HCT116 (cell line): ENCODE data around the gene ZNF304. TPM values are rescaled to one million over a fixed set of nuclear protein-coding genes. Genes with fewer than 3 reads are reported as not detected.

Experiments used
- ATAC-seq: fragments of 200-7000 bp; cut with Tn5 transposase; 2 replicates; pipeline ENCODE4 v1.9.1; 2020; ENCODE audit warnings: mild to moderate bottlenecking, moderate library complexity
- BruUV-seq: library from RNA; stranded (reverse); fragments of 400-500 nt; replicated peaks from 2 replicates; lab custom pipeline; 2021; lab: Mats Ljungman, UMichigan
- CTCF ChIA-PET: fragments of 300-600 bp; sonication (Branson Sonifier 250); formaldehyde crosslinking; loops from one replicate; lab custom pipeline; 2021; ENCODE audit warnings: antibody characterized with exemption; lab: Charles Lee
- POLR2A ChIA-PET: fragments of 300-600, 350-600 bp; sonication (Branson Sonifier 250); formaldehyde crosslinking; loops from one replicate; lab custom pipeline; 2021; ENCODE audit warnings: antibody characterized with exemption; lab: Charles Lee
- RAD21 ChIA-PET, 2 experiments: fragments of 300-600 bp; sonication (Branson Sonifier 250); formaldehyde crosslinking; loops; one replicate each; lab custom pipeline; 2023; ENCODE audit warnings: low total read pairs in 2 of 2; ENCODE audit not compliant: uncharacterized antibody in 2 of 2, unreplicated experiment in 2 of 2, low non-redundant PET in 1 of 2; lab: Charles Lee
- DNase-seq: peaks from one replicate; pipeline ENCODE4 v3.0.0-alpha.2; 2010; ENCODE audit warnings: low read depth, low spot score
- H2AFZ ChIP-seq: fragments of 200-600 bp; shearing (Covaris generic), sonication (generic); 2 replicates; pipeline ENCODE4 v1.6.1; 2017; ENCODE audit warnings: low read depth, mixed run types, mixed read lengths, antibody characterized with exemption, low read length; ENCODE audit not compliant: poor library complexity, severe bottlenecking
- H3K27ac ChIP-seq: 2 replicates; pipeline ENCODE4 v1.5.1; 2012; ENCODE audit warnings: low read depth, low read length
- H3K27me3 ChIP-seq: fragments of 200-600 bp; sonication (generic); 2 replicates; pipeline ENCODE4 v1.6.1; 2016; ENCODE audit warnings: mixed run types, low read length, mixed read lengths; ENCODE audit not compliant: insufficient read depth
- H3K36me3 ChIP-seq, 2 experiments: fragments of 200-500 bp in 1 of 2; fragments of 200-600 bp in 1 of 2; sonication (Bioruptor generic) in 1 of 2; sonication (generic) in 1 of 2; 2 replicates each; pipeline versions ENCODE4 v1.5.1 to v1.6.1; 2014 to 2016; ENCODE audit warnings: low read length in 2 of 2, inconsistent platforms in 1 of 2, mixed read lengths in 1 of 2, mixed run types in 1 of 2; ENCODE audit not compliant: insufficient read depth in 2 of 2, control insufficient read depth in 1 of 2
- H3K4me1 ChIP-seq, 2 experiments: fragments of 200-600 bp in 1 of 2; sonication (generic) in 1 of 2; 2 replicates each; pipeline versions ENCODE4 v1.5.1 to v1.6.1; 2012 to 2017; ENCODE audit warnings: low read length in 2 of 2, inconsistent platforms in 1 of 2, mild to moderate bottlenecking in 1 of 2, mixed read lengths in 1 of 2, mixed run types in 1 of 2, moderate library complexity in 1 of 2; ENCODE audit not compliant: insufficient read depth in 2 of 2, control insufficient read depth in 1 of 2
- H3K4me2 ChIP-seq: fragments of 200-600 bp; sonication (generic); 2 replicates; pipeline ENCODE4 v1.6.1; 2017; ENCODE audit warnings: mixed run types, low read length, mixed read lengths
- H3K4me3 ChIP-seq, 2 experiments: fragments of 200-600 bp in 1 of 2; sonication (generic) in 1 of 2; replicated peaks in 1 of 2; 2 replicates each; pipeline ENCODE4 v1.5.1; 2011 to 2016; ENCODE audit warnings: low read length in 2 of 2, control low read depth in 1 of 2, low read depth in 1 of 2, mild to moderate bottlenecking in 1 of 2, mixed read lengths in 1 of 2, mixed run types in 1 of 2
- H3K79me2 ChIP-seq: fragments of 200-600 bp; sonication (generic); 2 replicates; pipeline ENCODE4 v1.6.1; 2017; ENCODE audit warnings: mild to moderate bottlenecking, mixed run types, low read length, moderate library complexity, mixed read lengths; ENCODE audit not compliant: insufficient read depth
- H3K9ac ChIP-seq: fragments of 200-600 bp; sonication (generic); 2 replicates; pipeline ENCODE4 v1.6.1; 2016; ENCODE audit warnings: low read length, mixed read lengths
- H3K9me2 ChIP-seq: fragments of 200-600 bp; sonication (generic), shearing (Covaris generic); 2 replicates; pipeline ENCODE4 v1.6.1; 2017; ENCODE audit warnings: mixed run types, mild to moderate bottlenecking, moderate library complexity; ENCODE audit not compliant: insufficient read depth
- H3K9me3 ChIP-seq, 2 experiments: fragments of 200-500 bp in 1 of 2; fragments of 200-600 bp in 1 of 2; sonication (Bioruptor generic) in 1 of 2; sonication (generic) in 1 of 2; 2 replicates each; pipeline ENCODE4 v1.6.1; 2014 to 2017; ENCODE audit warnings: low read length in 2 of 2, mixed read lengths in 2 of 2, inconsistent platforms in 1 of 2, low read depth in 1 of 2, mild to moderate bottlenecking in 1 of 2, mixed run types in 1 of 2, moderate library complexity in 1 of 2; ENCODE audit not compliant: control insufficient read depth in 1 of 2, insufficient read depth in 1 of 2
- H4K20me1 ChIP-seq: fragments of 200-600 bp; sonication (generic), shearing (Covaris generic); 2 replicates; pipeline ENCODE4 v1.6.1; 2017; ENCODE audit warnings: mixed run types, mild to moderate bottlenecking, moderate library complexity; ENCODE audit not compliant: insufficient read depth
- CBX3 ChIP-seq: IDR thresholded peaks from 2 replicates; pipeline ENCODE4 v1.6.1; 2012; ENCODE audit warnings: low read depth
- CEBPB ChIP-seq: IDR thresholded peaks from 2 replicates; pipeline ENCODE4 v1.6.1; 2012; ENCODE audit warnings: low read depth
- ELF1 ChIP-seq: IDR thresholded peaks from 2 replicates; pipeline ENCODE4 v1.6.1; 2012; ENCODE audit warnings: low read depth, borderline replicate concordance
- EZH2 ChIP-seq: fragments of 200-600 bp; sonication (generic); IDR thresholded peaks from 2 replicates; pipeline ENCODE4 v1.6.1; 2017; ENCODE audit warnings: antibody characterized with exemption, mixed run types
- FOSL1 ChIP-seq: IDR thresholded peaks from 2 replicates; pipeline ENCODE4 v1.6.1; 2012; ENCODE audit warnings: low read depth
- JUND ChIP-seq: IDR thresholded peaks from 2 replicates; pipeline ENCODE4 v1.6.1; 2012
- MAX ChIP-seq: IDR thresholded peaks from 2 replicates; pipeline ENCODE4 v1.6.1; 2012
- POLR2A ChIP-seq: IDR thresholded peaks from 2 replicates; pipeline ENCODE4 v1.7.0; 2011; ENCODE audit warnings: borderline replicate concordance; ENCODE audit not compliant: insufficient read depth, insufficient read length; ENCODE audit errors: extremely low read depth
- POLR2AphosphoS5 ChIP-seq: IDR thresholded peaks from 2 replicates; pipeline ENCODE4 v1.6.1; 2011; ENCODE audit warnings: mild to moderate bottlenecking, low read depth, low read length, moderate library complexity
- RAD21 ChIP-seq: IDR thresholded peaks from 2 replicates; pipeline ENCODE4 v1.6.1; 2012; ENCODE audit warnings: low read depth, mild to moderate bottlenecking
- SIN3A ChIP-seq: IDR thresholded peaks from 2 replicates; pipeline ENCODE4 v1.6.1; 2012; ENCODE audit warnings: low read depth
- SP1 ChIP-seq: IDR thresholded peaks from 2 replicates; pipeline ENCODE4 v1.6.1; 2012; ENCODE audit warnings: low read depth
- TCF7L2 ChIP-seq: IDR thresholded peaks from 2 replicates; pipeline ENCODE4 v1.7.0; 2011; ENCODE audit warnings: borderline replicate concordance, inconsistent platforms; ENCODE audit not compliant: insufficient read depth, insufficient read length; ENCODE audit errors: extremely low read depth
- YY1 ChIP-seq: IDR thresholded peaks from 2 replicates; pipeline ENCODE4 v1.6.1; 2011; ENCODE audit warnings: low read length, low read depth, moderate library complexity, mild to moderate bottlenecking; ENCODE audit not compliant: insufficient replicate concordance; ENCODE audit errors: extremely low read depth
- ZBTB33 ChIP-seq: IDR thresholded peaks from 2 replicates; pipeline ENCODE4 v1.6.1; 2011; ENCODE audit warnings: mild to moderate bottlenecking, low read length, moderate library complexity; ENCODE audit not compliant: insufficient replicate concordance; ENCODE audit errors: extremely low read depth
- ZNF274 ChIP-seq: fragments of 200-500 bp; sonication (Bioruptor generic); IDR thresholded peaks from 2 replicates; pipeline ENCODE4 v1.6.1; 2014; ENCODE audit warnings: mild to moderate bottlenecking, low read depth, low read length, inconsistent platforms
- intact Hi-C: fragments of 100-400 bp; cut with micrococcal nuclease; formaldehyde crosslinking; loops from 2 replicates; pipeline ENCODE4 v1.10.0; 2022
- total RNA-seq: library from RNA; stranded (reverse); gene quantifications from one replicate; pipeline ENCODE4 v1.2.1, GENCODE V29; 2021; ENCODE audit not compliant: unreplicated experiment

ZNF304 gene
- total RNA-seq, 1 experiment from 2014 or later, result 6.3 TPM

- peaks cover 5 to 16% of the 10 kb centered on the region in 2 experiments; a peak in 3 of 4 replicates for H3K4me1 ChIP-seq
- TF ChIP-seq FOSL1, result no peak
- TF ChIP-seq EZH2, result no peak
- TF ChIP-seq ZBTB33, result no peak
- TF ChIP-seq MAX, result no peak
- TF ChIP-seq, all 23 proteins: peak for 0
- ATAC-seq, result 0 out of 2 replicates have a peak, but pooled peaks have one; percentile 2
- DNase-seq, result no peak
- H3K9ac ChIP-seq, result peak overlapping the region; percentile 70
- BruUV-seq, result no TSS peak
- peaks cover 12 to 18% of the 10 kb centered on the region in 2 experiments; a peak in 3 of 4 replicates for H3K36me3 ChIP-seq
- H3K4me2 ChIP-seq, result peak overlapping the region; percentile 91
- ChIA-PET POLR2A (no interaction called here), RAD21 (no interaction called here), CTCF (no interaction called here)
- peaks cover 22% of the 10 kb centered on the region for H3K79me2 ChIP-seq
- no peak overlapping the region for H2AFZ ChIP-seq
- H3K9me2 ChIP-seq, result no peaks in the 10 kb centered on the region
- peak overlapping the region; percentile 72 to 92 for H3K4me3 ChIP-seq
- H4K20me1 ChIP-seq, result no peaks in the 10 kb centered on the region
- H3K9me3 ChIP-seq, result no peaks in the 10 kb centered on the region; a peak in 1 of 4 replicates
- H3K27ac ChIP-seq, result no peak overlapping the region; the same call in 1 of the 2 replicates
- intact Hi-C loops, result no loop called here
- no peaks in the 10 kb centered on the region for H3K27me3 ChIP-seq
Measured at GRCh38 chr19:57351867-57352266, 796 bp downstream of the ZNF304 start.

- no peak overlapping the region for H3K4me2 ChIP-seq
- no TSS peak for BruUV-seq
- RAD21 ChIA-PET, result no interaction called here
- CTCF ChIA-PET, result no interaction called here
- H2AFZ ChIP-seq, result no peak overlapping the region
- no peaks in the 10 kb centered on the region for H3K27me3 ChIP-seq
- no peak overlapping the region for H3K9ac ChIP-seq
- no peak for ATAC-seq
- peaks cover 22% of the 10 kb centered on the region for H3K79me2 ChIP-seq
- peaks cover 14 to 31% of the 10 kb centered on the region in 2 experiments for H3K36me3 ChIP-seq
- intact Hi-C loops, result no loop called here
- H3K4me1 ChIP-seq, result peaks cover 2 to 10% of the 10 kb centered on the region in 2 experiments; a peak in 2 of 4 replicates
- POLR2A ChIA-PET, result no interaction called here
- no peaks in the 10 kb centered on the region; a peak in 1 of 4 replicates for H3K9me3 ChIP-seq
- H3K27ac ChIP-seq, result no peak overlapping the region
- H3K9me2 ChIP-seq, result no peaks in the 10 kb centered on the region
- no peak for DNase-seq
- H3K4me3 ChIP-seq, result no peak overlapping the region
- TF ChIP-seq TCF7L2 (no peak), MAX (no peak), JUND (no peak), ZNF274 (no peak), YY1 (no peak), SP1 (no peak), EZH2 (no peak), CBX3 (no peak), RAD21 (no peak), ELF1 (no peak), SIN3A (no peak), POLR2A (no peak), CEBPB (no peak), POLR2AphosphoS5 (no peak)
- H4K20me1 ChIP-seq, result no peaks in the 10 kb centered on the region
Measured at GRCh38 chr19:57355916-57356315, 4.8 kb downstream of the ZNF304 start.
